Neural cell (in vitro differentiated cells): Measurements from ENCODE around the gene CDK3.

Source experiments
- CTCF ChIP-seq: fragments of 450-650 bp; IDR thresholded peaks from 2 replicates; pipeline ENCODE4 v1.5.1; 2014; ENCODE audit warnings: antibody characterized with exemption, mild to moderate bottlenecking, moderate library complexity; ENCODE audit not compliant: poor library complexity, severe bottlenecking
- REST ChIP-seq: IDR thresholded peaks from 2 replicates; pipeline ENCODE4 v1.6.1; 2012; ENCODE audit warnings: borderline replicate concordance
- TAF1 ChIP-seq: IDR thresholded peaks from 2 replicates; pipeline ENCODE4 v1.6.1; 2012; ENCODE audit warnings: low read depth

- TF ChIP-seq CTCF (no peak), TAF1 (no peak), REST (no peak)
These were observed 39.7 kb downstream of the CDK3 start for GRCh38 chr17:76040376-76040775.
